Hematopoietic multipotent progenitor cell (in vitro differentiated cells): Measurements from ENCODE around the gene ZBTB37. TPM values are rescaled to one million over a fixed set of nuclear protein-coding genes. Genes with fewer than 3 reads are reported as not detected.

Experiments
- small RNA-seq: library from RNA; depleted of rRNA; stranded (forward); fragments of <200 nt; gene quantifications from one replicate; pipeline ENCODE3, GENCODE V24; 2012
- total RNA-seq: library from RNA; depleted of rRNA; stranded (reverse); fragments of >200 nt; gene quantifications from one replicate; pipeline ENCODE4 v1.2.3, GENCODE V29; 2012

ZBTB37 gene
- total RNA-seq, 1 donor, result 6.5 TPM

Small RNAs within 50 kb of the gene (small RNA-seq; reads per million reads assigned to genes)
- gene RNA5SP67, result not detected

Other genes with a start within 250 kb of the ZBTB37 start
- not detected for gene TEX50, start 233.0 kb upstream of the ZBTB37 start, total RNA-seq
- under 0.01 TPM for gene ANKRD45, start 198.5 kb upstream of the ZBTB37 start, total RNA-seq
- gene KLHL20, start 153.4 kb upstream of the ZBTB37 start, total RNA-seq, result 10.5 TPM
- 10.8 TPM for gene DARS2, start 43.7 kb upstream of the ZBTB37 start, total RNA-seq
- 4.0 TPM for gene CENPL, start 43.5 kb upstream of the ZBTB37 start, total RNA-seq
- 887 TPM for gene GAS5, start 391 bp upstream of the ZBTB37 start, total RNA-seq
- gene SERPINC1, start 48.9 kb downstream of the ZBTB37 start, total RNA-seq, result under 0.01 TPM
- gene RC3H1, start 154.0 kb downstream of the ZBTB37 start, total RNA-seq, result 28.0 TPM